ENCODE results near the gene ABR. TPM values are rescaled to one million over a fixed set of nuclear protein-coding genes. Genes with fewer than 3 reads are reported as not detected.

The ABR gene
- total RNA-seq, 1 donor = 156 TPM

DNA sequence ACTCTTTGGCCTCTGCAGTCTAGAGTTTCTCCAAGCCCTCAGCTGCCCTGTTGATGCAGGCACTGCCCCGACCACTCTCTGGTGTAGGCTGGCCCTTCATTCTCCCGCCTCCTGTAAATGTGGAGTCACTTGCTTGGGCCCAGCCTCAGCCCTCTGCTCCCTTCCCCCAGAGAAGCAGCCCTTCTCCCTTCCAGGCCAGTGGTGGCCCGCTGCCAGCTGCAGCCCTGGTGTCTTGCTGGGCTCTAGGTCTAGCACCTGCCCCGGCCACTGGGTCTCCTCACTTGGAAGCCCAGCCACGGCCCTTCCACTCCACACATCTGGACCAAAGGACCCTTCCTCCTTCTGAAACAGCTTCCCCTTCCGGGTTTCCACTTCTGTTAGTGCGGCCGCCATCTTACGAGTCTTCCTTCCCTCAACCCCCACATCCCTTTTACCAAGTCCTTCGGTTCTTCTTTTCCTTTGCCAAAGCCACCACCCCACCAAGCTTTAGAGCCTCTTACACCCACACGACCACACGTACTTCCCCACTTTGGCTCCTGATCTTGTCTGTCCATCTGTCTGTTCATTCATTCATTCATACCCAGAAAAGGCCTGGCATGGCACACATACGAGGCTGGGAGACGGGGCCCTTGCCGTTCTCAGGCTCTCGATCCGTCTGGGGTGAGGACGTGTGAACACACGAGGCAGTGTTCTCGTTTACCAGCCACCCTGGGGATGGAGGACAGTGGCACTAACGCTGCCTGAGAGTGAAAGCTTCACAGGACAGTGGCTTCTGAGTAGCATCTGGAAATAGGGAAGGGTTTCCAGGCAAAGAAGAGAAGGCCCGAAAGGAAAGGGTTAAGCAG lies 68.0 kb downstream of the ABR start:
- Histone ChIP-seq H2AFZ (ENCODE audit: low read length) (peak overlapping the region; percentile 76), H3K27ac (ENCODE audit: low read depth, low read length) (peak overlapping the region; percentile 86), H3K4me1 (ENCODE audit: insufficient read depth, low read length) (peaks cover 44% of the 10 kb centered on the region), H3K79me2 (ENCODE audit: insufficient read depth, low read length) (peaks cover 21% of the 10 kb centered on the region), H3K4me2 (ENCODE audit: insufficient read depth, low read length) (peak overlapping the region; percentile 61), H3K36me3 (ENCODE audit: insufficient read depth, low read length) (no peaks in the 10 kb centered on the region), H4K20me1 (ENCODE audit: insufficient read depth, low read length) (peaks cover 14% of the 10 kb centered on the region), H3K9me3 (ENCODE audit: low read depth, low read length) (no peaks in the 10 kb centered on the region), H3K27me3 (ENCODE audit: insufficient read depth, low read length) (no peaks in the 10 kb centered on the region), H3K4me3 (ENCODE audit: insufficient read depth, low read length) (peak overlapping the region; percentile 41)
- DNase-seq (ENCODE audit: insufficient read length, low spot score, missing footprints) = peak; percentile 50
- TF ChIP-seq, protein P1, sequence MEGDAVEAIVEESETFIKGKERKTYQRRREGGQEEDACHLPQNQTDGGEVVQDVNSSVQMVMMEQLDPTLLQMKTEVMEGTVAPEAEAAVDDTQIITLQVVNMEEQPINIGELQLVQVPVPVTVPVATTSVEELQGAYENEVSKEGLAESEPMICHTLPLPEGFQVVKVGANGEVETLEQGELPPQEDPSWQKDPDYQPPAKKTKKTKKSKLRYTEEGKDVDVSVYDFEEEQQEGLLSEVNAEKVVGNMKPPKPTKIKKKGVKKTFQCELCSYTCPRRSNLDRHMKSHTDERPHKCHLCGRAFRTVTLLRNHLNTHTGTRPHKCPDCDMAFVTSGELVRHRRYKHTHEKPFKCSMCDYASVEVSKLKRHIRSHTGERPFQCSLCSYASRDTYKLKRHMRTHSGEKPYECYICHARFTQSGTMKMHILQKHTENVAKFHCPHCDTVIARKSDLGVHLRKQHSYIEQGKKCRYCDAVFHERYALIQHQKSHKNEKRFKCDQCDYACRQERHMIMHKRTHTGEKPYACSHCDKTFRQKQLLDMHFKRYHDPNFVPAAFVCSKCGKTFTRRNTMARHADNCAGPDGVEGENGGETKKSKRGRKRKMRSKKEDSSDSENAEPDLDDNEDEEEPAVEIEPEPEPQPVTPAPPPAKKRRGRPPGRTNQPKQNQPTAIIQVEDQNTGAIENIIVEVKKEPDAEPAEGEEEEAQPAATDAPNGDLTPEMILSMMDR (IDR thresholded peaks at IDR 0.05; ENCODE audit: extremely low read depth, low read depth, low read length) = no peak

DNA sequence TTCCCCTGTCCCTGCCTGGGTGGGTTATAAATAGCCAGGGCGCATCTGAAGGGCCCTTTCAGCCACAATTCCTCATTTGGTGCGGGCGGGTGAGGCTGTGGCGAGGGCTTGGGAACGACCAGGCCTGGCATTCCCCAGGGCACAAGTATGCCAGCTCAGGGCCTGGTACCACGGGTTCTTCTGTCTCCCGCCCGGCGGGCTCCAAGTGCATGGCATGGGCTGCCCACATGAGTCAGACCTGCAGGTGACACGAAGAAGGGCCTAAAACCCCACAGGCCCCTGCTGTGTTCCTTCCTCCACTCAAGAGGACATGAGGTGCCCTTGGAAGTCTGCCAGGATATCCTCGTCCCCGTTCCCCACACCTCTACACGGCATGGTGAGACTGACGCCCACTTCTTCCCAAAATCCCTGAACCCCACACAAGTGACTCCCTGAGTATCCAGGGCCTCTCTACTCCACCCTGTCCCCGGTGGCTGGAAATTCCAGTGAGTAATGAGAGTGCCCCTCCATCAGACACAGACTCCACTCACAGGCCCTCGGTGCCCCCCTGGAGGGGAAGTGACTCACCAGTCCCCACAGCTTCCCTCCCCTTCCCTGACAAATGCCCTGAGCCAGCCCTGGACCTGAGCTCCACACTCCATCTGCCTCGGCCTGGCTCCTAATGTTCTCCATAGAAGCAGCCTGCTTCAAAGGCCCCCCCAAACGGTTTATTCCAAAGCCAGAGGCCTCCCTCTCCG lies 68.8 kb downstream of the ABR start:
- Histone ChIP-seq H3K36me3 (ENCODE audit: insufficient read depth, low read length) (peaks cover 3% of the 10 kb centered on the region), H2AFZ (ENCODE audit: low read length) (peak overlapping the region; percentile 76), H3K4me2 (ENCODE audit: insufficient read depth, low read length) (peak overlapping the region; percentile 61), H3K4me3 (ENCODE audit: insufficient read depth, low read length) (peak overlapping the region; percentile 41), H3K27me3 (ENCODE audit: insufficient read depth, low read length) (no peaks in the 10 kb centered on the region), H3K4me1 (ENCODE audit: insufficient read depth, low read length) (peaks cover 46% of the 10 kb centered on the region), H3K9me3 (ENCODE audit: low read depth, low read length) (no peaks in the 10 kb centered on the region), H4K20me1 (ENCODE audit: insufficient read depth, low read length) (peaks cover 18% of the 10 kb centered on the region), H3K79me2 (ENCODE audit: insufficient read depth, low read length) (peaks cover 26% of the 10 kb centered on the region), H3K27ac (ENCODE audit: low read depth, low read length) (peak overlapping the region; percentile 86)
- TF ChIP-seq, protein P1 (IDR thresholded peaks at IDR 0.05; ENCODE audit: extremely low read depth, low read depth, low read length) = no peak
- DNase-seq (ENCODE audit: insufficient read length, low spot score, missing footprints) = peak; percentile 95

DNA sequence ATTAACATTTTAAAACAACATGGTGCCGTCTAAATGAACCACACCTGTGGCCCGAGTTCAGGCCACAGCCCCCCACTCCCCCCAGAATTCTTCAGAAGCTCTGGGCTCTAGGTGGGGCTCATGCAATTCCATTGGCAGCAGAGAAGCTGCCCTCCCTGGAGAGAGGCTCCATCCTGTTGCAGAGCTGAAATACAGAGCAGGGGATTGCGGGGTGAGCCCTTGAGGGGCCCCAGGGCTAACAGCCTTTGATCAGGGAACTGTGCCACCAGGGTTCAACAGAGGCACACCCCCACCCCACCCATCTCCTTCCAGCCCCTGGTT lies 69.3 kb downstream of the ABR start:
- Histone ChIP-seq H3K27ac (ENCODE audit: low read depth, low read length) (peak overlapping the region; percentile 86), H3K79me2 (ENCODE audit: insufficient read depth, low read length) (peaks cover 31% of the 10 kb centered on the region), H3K27me3 (ENCODE audit: insufficient read depth, low read length) (no peaks in the 10 kb centered on the region), H2AFZ (ENCODE audit: low read length) (peak overlapping the region; percentile 76), H3K36me3 (ENCODE audit: insufficient read depth, low read length) (peaks cover 5% of the 10 kb centered on the region), H4K20me1 (ENCODE audit: insufficient read depth, low read length) (peaks cover 19% of the 10 kb centered on the region), H3K4me1 (ENCODE audit: insufficient read depth, low read length) (peaks cover 49% of the 10 kb centered on the region), H3K4me2 (ENCODE audit: insufficient read depth, low read length) (peak overlapping the region; percentile 79), H3K4me3 (ENCODE audit: insufficient read depth, low read length) (no peak overlapping the region), H3K9me3 (ENCODE audit: low read depth, low read length) (no peaks in the 10 kb centered on the region)
- DNase-seq (ENCODE audit: insufficient read length, low spot score, missing footprints) = peak; percentile 90
- TF ChIP-seq, protein P1 (IDR thresholded peaks at IDR 0.05; ENCODE audit: extremely low read depth, low read depth, low read length) = no peak
